ENCODE results near the gene CFHR3.
"Not testable (repeated sequence)": the region's sequence is repeated elsewhere in the genome, so short reads cannot be mapped to it uniquely, and the experiment has no call there.

The CFHR3 gene

GRCh38 chr1:196777603-196778002 lies 3.0 kb downstream of the CFHR3 start:
- Histone ChIP-seq H3K27me3 (ENCODE audit: control insufficient read depth in 1 of 2, insufficient read depth in 2 of 2, low read length in 2 of 2) (no peaks in the 10 kb centered on the region), H3K4me3 (ENCODE audit: low read depth in 1 of 2, low read length in 2 of 2) (no peak overlapping the region), H3K9ac (ENCODE audit: low read length) (no peak overlapping the region), H3K36me3 (ENCODE audit: insufficient read depth, low read length) (no peaks in the 10 kb centered on the region), H3K27ac (ENCODE audit: low read depth, low read length) (no peak overlapping the region), H3K9me3 (ENCODE audit: low read length) (no peaks in the 10 kb centered on the region), H3K4me1 (ENCODE audit: insufficient read depth, low read length) (no peaks in the 10 kb centered on the region)

- Histone ChIP-seq H3K27me3 (ENCODE audit: control insufficient read depth in 1 of 2, insufficient read depth in 2 of 2, low read length in 2 of 2) (no peaks in the 10 kb centered on the region), H3K9ac (ENCODE audit: low read length) (no peak overlapping the region), H3K36me3 (ENCODE audit: insufficient read depth, low read length) (no peaks in the 10 kb centered on the region), H3K4me1 (ENCODE audit: insufficient read depth, low read length) (no peaks in the 10 kb centered on the region), H3K4me3 (ENCODE audit: low read depth in 1 of 2, low read length in 2 of 2) (no peak overlapping the region), H3K9me3 (ENCODE audit: low read length) (no peaks in the 10 kb centered on the region), H3K27ac (ENCODE audit: low read depth, low read length) (no peak overlapping the region)
These were observed 4.5 kb downstream of the CFHR3 start for GRCh38 chr1:196779093-196779492.

GRCh38 chr1:196791252-196791651 lies 16.6 kb downstream of the CFHR3 start:
- not testable (repeated sequence) for H3K9me3 ChIP-seq (ENCODE audit: low read length); H3K4me1 ChIP-seq (ENCODE audit: insufficient read depth, low read length); H3K36me3 ChIP-seq (ENCODE audit: insufficient read depth, low read length); H3K9ac ChIP-seq (ENCODE audit: low read length); H3K27ac ChIP-seq (ENCODE audit: low read depth, low read length); H3K4me3 ChIP-seq (ENCODE audit: low read depth in 1 of 2, low read length in 2 of 2); H3K27me3 ChIP-seq (ENCODE audit: control insufficient read depth in 1 of 2, insufficient read depth in 2 of 2, low read length in 2 of 2)

- not testable (repeated sequence) for H3K27ac ChIP-seq (ENCODE audit: low read depth, low read length); H3K4me1 ChIP-seq (ENCODE audit: insufficient read depth, low read length); H3K27me3 ChIP-seq (ENCODE audit: control insufficient read depth in 1 of 2, insufficient read depth in 2 of 2, low read length in 2 of 2)
These were observed 19.5 kb downstream of the CFHR3 start for GRCh38 chr1:196794103-196794502.

GRCh38 chr1:196797891-196798290 lies 23.3 kb downstream of the CFHR3 start:
- Histone ChIP-seq H3K4me1 (ENCODE audit: insufficient read depth, low read length) (no peaks in the 10 kb centered on the region), H3K27ac (ENCODE audit: low read depth, low read length) (no peak overlapping the region), H3K9me3 (ENCODE audit: low read length) (no peaks in the 10 kb centered on the region), H3K9ac (ENCODE audit: low read length) (no peak overlapping the region), H3K27me3 (ENCODE audit: control insufficient read depth in 1 of 2, insufficient read depth in 2 of 2, low read length in 2 of 2) (no peaks in the 10 kb centered on the region), H3K36me3 (ENCODE audit: insufficient read depth, low read length) (no peaks in the 10 kb centered on the region), H3K4me3 (ENCODE audit: low read depth in 1 of 2, low read length in 2 of 2) (no peak overlapping the region)

More at GRCh38 chr1:196794103-196794502, 19.5 kb downstream of the CFHR3 start:
- not testable (repeated sequence) for H3K4me3 ChIP-seq (ENCODE audit: low read depth in 1 of 2, low read length in 2 of 2); H3K36me3 ChIP-seq (ENCODE audit: insufficient read depth, low read length); H3K9me3 ChIP-seq (ENCODE audit: low read length); H3K9ac ChIP-seq (ENCODE audit: low read length)

GRCh38 chr1:196801920-196802319 lies 27.3 kb downstream of the CFHR3 start:
- not testable (repeated sequence) for H3K4me3 ChIP-seq (ENCODE audit: low read depth in 1 of 2, low read length in 2 of 2); H3K27ac ChIP-seq (ENCODE audit: low read depth, low read length); H3K27me3 ChIP-seq (ENCODE audit: control insufficient read depth in 1 of 2, insufficient read depth in 2 of 2, low read length in 2 of 2); H3K36me3 ChIP-seq (ENCODE audit: insufficient read depth, low read length); H3K9me3 ChIP-seq (ENCODE audit: low read length); H3K9ac ChIP-seq (ENCODE audit: low read length); H3K4me1 ChIP-seq (ENCODE audit: insufficient read depth, low read length)

GRCh38 chr1:196808529-196809235 lies 34.0 kb downstream of the CFHR3 start:
- Histone ChIP-seq H3K36me3 (ENCODE audit: insufficient read depth, low read length) (no peaks in the 10 kb centered on the region), H3K27ac (ENCODE audit: low read depth, low read length) (no peak overlapping the region), H3K4me1 (ENCODE audit: insufficient read depth, low read length) (no peaks in the 10 kb centered on the region), H3K4me3 (ENCODE audit: low read depth in 1 of 2, low read length in 2 of 2) (no peak overlapping the region), H3K9ac (ENCODE audit: low read length) (no peak overlapping the region), H3K9me3 (ENCODE audit: low read length) (no peaks in the 10 kb centered on the region), H3K27me3 (ENCODE audit: control insufficient read depth in 1 of 2, insufficient read depth in 2 of 2, low read length in 2 of 2) (no peaks in the 10 kb centered on the region)

- H3K27ac ChIP-seq (ENCODE audit: low read depth, low read length); H3K9me3 ChIP-seq (ENCODE audit: low read length); H3K36me3 ChIP-seq (ENCODE audit: insufficient read depth, low read length); H3K9ac ChIP-seq (ENCODE audit: low read length); H3K4me3 ChIP-seq (ENCODE audit: low read depth in 1 of 2, low read length in 2 of 2); H3K27me3 ChIP-seq (ENCODE audit: control insufficient read depth in 1 of 2, insufficient read depth in 2 of 2, low read length in 2 of 2); H3K4me1 ChIP-seq (ENCODE audit: insufficient read depth, low read length): not testable (repeated sequence)
These were observed 42.8 kb downstream of the CFHR3 start for GRCh38 chr1:196817442-196817841.

GRCh38 chr1:196819531-196819930 lies 44.9 kb downstream of the CFHR3 start, which contains the start of gene CFHR1:
Gene CFHR1 (plus strand): TSS chr1:196819731. CDS start chr1:196819845, 114 bp downstream.
- H3K9ac ChIP-seq (ENCODE audit: low read length) = not testable (repeated sequence)

GRCh38 chr1:196827860-196828259 lies 53.2 kb downstream of the CFHR3 start:
- not testable (repeated sequence) for H3K27ac ChIP-seq (ENCODE audit: low read depth, low read length); H3K4me3 ChIP-seq (ENCODE audit: low read depth in 1 of 2, low read length in 2 of 2)

More at GRCh38 chr1:196819531-196819930, 44.9 kb downstream of the CFHR3 start, which contains the start of gene CFHR1:
- not testable (repeated sequence) for H3K27me3 ChIP-seq (ENCODE audit: control insufficient read depth in 1 of 2, insufficient read depth in 2 of 2, low read length in 2 of 2); H3K9me3 ChIP-seq (ENCODE audit: low read length); H3K4me3 ChIP-seq (ENCODE audit: low read depth in 1 of 2, low read length in 2 of 2); H3K4me1 ChIP-seq (ENCODE audit: insufficient read depth, low read length); H3K36me3 ChIP-seq (ENCODE audit: insufficient read depth, low read length); H3K27ac ChIP-seq (ENCODE audit: low read depth, low read length)

More at GRCh38 chr1:196827860-196828259, 53.2 kb downstream of the CFHR3 start:
- H3K4me1 ChIP-seq (ENCODE audit: insufficient read depth, low read length); H3K9ac ChIP-seq (ENCODE audit: low read length); H3K27me3 ChIP-seq (ENCODE audit: control insufficient read depth in 1 of 2, insufficient read depth in 2 of 2, low read length in 2 of 2); H3K9me3 ChIP-seq (ENCODE audit: low read length); H3K36me3 ChIP-seq (ENCODE audit: insufficient read depth, low read length): not testable (repeated sequence)
